Measurements from ENCODE around the gene CYP4F2.

DNA sequence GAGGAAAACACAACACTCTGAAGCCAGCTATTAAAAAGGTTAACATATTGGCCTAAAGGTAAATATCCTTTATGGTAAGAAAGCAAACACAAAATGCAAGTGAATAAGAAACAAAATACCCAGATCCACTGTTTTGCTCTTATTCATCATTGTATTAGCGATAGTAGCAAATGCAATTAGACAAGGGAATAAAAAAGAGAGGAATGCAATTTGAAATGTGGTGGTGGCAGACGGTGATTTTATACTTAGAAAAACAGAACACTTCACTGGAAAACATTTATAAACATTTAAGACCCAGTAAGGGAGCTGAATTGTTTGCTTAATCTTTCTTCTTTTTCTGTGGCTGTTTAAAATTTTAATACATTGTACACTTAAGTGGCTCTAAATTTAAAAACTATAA is 17.2 kb upstream of the CYP4F2 start:
- TF ChIP-seq CTCF (conservative IDR thresholded peaks at IDR 0.05) (no peak), ZFX (IDR thresholded peaks at IDR 0.05) (no peak)

Data from C4-2B (cell line).